HCT116 (cell line): Measurements from ENCODE around the gene MACC1. TPM values are rescaled to one million over a fixed set of nuclear protein-coding genes. Genes with fewer than 3 reads are reported as not detected.

Source experiments
- ATAC-seq: fragments of 200-7000 bp; cut with Tn5 transposase; 2 replicates; pipeline ENCODE4 v1.9.1; 2020; ENCODE audit warnings: mild to moderate bottlenecking, moderate library complexity
- BruUV-seq: library from RNA; stranded (reverse); fragments of 400-500 nt; replicated peaks from 2 replicates; lab custom pipeline; 2021; lab: Mats Ljungman, UMichigan
- CTCF ChIA-PET: fragments of 300-600 bp; sonication (Branson Sonifier 250); formaldehyde crosslinking; loops from one replicate; lab custom pipeline; 2021; ENCODE audit warnings: antibody characterized with exemption; lab: Charles Lee
- POLR2A ChIA-PET: fragments of 300-600, 350-600 bp; sonication (Branson Sonifier 250); formaldehyde crosslinking; loops from one replicate; lab custom pipeline; 2021; ENCODE audit warnings: antibody characterized with exemption; lab: Charles Lee
- RAD21 ChIA-PET, 2 experiments: fragments of 300-600 bp; sonication (Branson Sonifier 250); formaldehyde crosslinking; loops; one replicate each; lab custom pipeline; 2023; ENCODE audit warnings: low total read pairs in 2 of 2; ENCODE audit not compliant: uncharacterized antibody in 2 of 2, unreplicated experiment in 2 of 2, low non-redundant PET in 1 of 2; lab: Charles Lee
- DNase-seq: peaks from one replicate; pipeline ENCODE4 v3.0.0-alpha.2; 2010; ENCODE audit warnings: low read depth, low spot score
- H2AFZ ChIP-seq: fragments of 200-600 bp; shearing (Covaris generic), sonication (generic); 2 replicates; pipeline ENCODE4 v1.6.1; 2017; ENCODE audit warnings: low read depth, mixed run types, mixed read lengths, antibody characterized with exemption, low read length; ENCODE audit not compliant: poor library complexity, severe bottlenecking
- H3K27ac ChIP-seq: 2 replicates; pipeline ENCODE4 v1.5.1; 2012; ENCODE audit warnings: low read depth, low read length
- H3K27me3 ChIP-seq: fragments of 200-600 bp; sonication (generic); 2 replicates; pipeline ENCODE4 v1.6.1; 2016; ENCODE audit warnings: mixed run types, low read length, mixed read lengths; ENCODE audit not compliant: insufficient read depth
- H3K36me3 ChIP-seq, 2 experiments: fragments of 200-500 bp in 1 of 2; fragments of 200-600 bp in 1 of 2; sonication (Bioruptor generic) in 1 of 2; sonication (generic) in 1 of 2; 2 replicates each; pipeline versions ENCODE4 v1.5.1 to v1.6.1; 2014 to 2016; ENCODE audit warnings: low read length in 2 of 2, inconsistent platforms in 1 of 2, mixed read lengths in 1 of 2, mixed run types in 1 of 2; ENCODE audit not compliant: insufficient read depth in 2 of 2, control insufficient read depth in 1 of 2
- H3K4me1 ChIP-seq, 2 experiments: fragments of 200-600 bp in 1 of 2; sonication (generic) in 1 of 2; 2 replicates each; pipeline versions ENCODE4 v1.5.1 to v1.6.1; 2012 to 2017; ENCODE audit warnings: low read length in 2 of 2, inconsistent platforms in 1 of 2, mild to moderate bottlenecking in 1 of 2, mixed read lengths in 1 of 2, mixed run types in 1 of 2, moderate library complexity in 1 of 2; ENCODE audit not compliant: insufficient read depth in 2 of 2, control insufficient read depth in 1 of 2
- H3K4me2 ChIP-seq: fragments of 200-600 bp; sonication (generic); 2 replicates; pipeline ENCODE4 v1.6.1; 2017; ENCODE audit warnings: mixed run types, low read length, mixed read lengths
- H3K4me3 ChIP-seq, 2 experiments: fragments of 200-600 bp in 1 of 2; sonication (generic) in 1 of 2; replicated peaks in 1 of 2; 2 replicates each; pipeline ENCODE4 v1.5.1; 2011 to 2016; ENCODE audit warnings: low read length in 2 of 2, control low read depth in 1 of 2, low read depth in 1 of 2, mild to moderate bottlenecking in 1 of 2, mixed read lengths in 1 of 2, mixed run types in 1 of 2
- H3K79me2 ChIP-seq: fragments of 200-600 bp; sonication (generic); 2 replicates; pipeline ENCODE4 v1.6.1; 2017; ENCODE audit warnings: mild to moderate bottlenecking, mixed run types, low read length, moderate library complexity, mixed read lengths; ENCODE audit not compliant: insufficient read depth
- H3K9ac ChIP-seq: fragments of 200-600 bp; sonication (generic); 2 replicates; pipeline ENCODE4 v1.6.1; 2016; ENCODE audit warnings: low read length, mixed read lengths
- H3K9me2 ChIP-seq: fragments of 200-600 bp; sonication (generic), shearing (Covaris generic); 2 replicates; pipeline ENCODE4 v1.6.1; 2017; ENCODE audit warnings: mixed run types, mild to moderate bottlenecking, moderate library complexity; ENCODE audit not compliant: insufficient read depth
- H3K9me3 ChIP-seq, 2 experiments: fragments of 200-500 bp in 1 of 2; fragments of 200-600 bp in 1 of 2; sonication (Bioruptor generic) in 1 of 2; sonication (generic) in 1 of 2; 2 replicates each; pipeline ENCODE4 v1.6.1; 2014 to 2017; ENCODE audit warnings: low read length in 2 of 2, mixed read lengths in 2 of 2, inconsistent platforms in 1 of 2, low read depth in 1 of 2, mild to moderate bottlenecking in 1 of 2, mixed run types in 1 of 2, moderate library complexity in 1 of 2; ENCODE audit not compliant: control insufficient read depth in 1 of 2, insufficient read depth in 1 of 2
- H4K20me1 ChIP-seq: fragments of 200-600 bp; sonication (generic), shearing (Covaris generic); 2 replicates; pipeline ENCODE4 v1.6.1; 2017; ENCODE audit warnings: mixed run types, mild to moderate bottlenecking, moderate library complexity; ENCODE audit not compliant: insufficient read depth
- ATF3 ChIP-seq: IDR thresholded peaks from 2 replicates; pipeline ENCODE4 v1.6.1; 2012
- CBX3 ChIP-seq: IDR thresholded peaks from 2 replicates; pipeline ENCODE4 v1.6.1; 2012; ENCODE audit warnings: low read depth
- EGR1 ChIP-seq: IDR thresholded peaks from 2 replicates; pipeline ENCODE4 v1.6.1; 2012; ENCODE audit warnings: low read depth
- EZH2phosphoT487 ChIP-seq: fragments of 200-600 bp; IDR thresholded peaks from 2 replicates; pipeline ENCODE4 v1.6.1; 2018; ENCODE audit warnings: antibody characterized with exemption, borderline replicate concordance
- FOSL1 ChIP-seq: IDR thresholded peaks from 2 replicates; pipeline ENCODE4 v1.6.1; 2012; ENCODE audit warnings: low read depth
- JUND ChIP-seq: IDR thresholded peaks from 2 replicates; pipeline ENCODE4 v1.6.1; 2012
- POLR2AphosphoS5 ChIP-seq: IDR thresholded peaks from 2 replicates; pipeline ENCODE4 v1.6.1; 2011; ENCODE audit warnings: mild to moderate bottlenecking, low read depth, low read length, moderate library complexity
- RAD21 ChIP-seq: IDR thresholded peaks from 2 replicates; pipeline ENCODE4 v1.6.1; 2012; ENCODE audit warnings: low read depth, mild to moderate bottlenecking
- REST ChIP-seq: IDR thresholded peaks from 2 replicates; pipeline ENCODE4 v1.6.1; 2012; ENCODE audit warnings: low read depth
- SIN3A ChIP-seq: IDR thresholded peaks from 2 replicates; pipeline ENCODE4 v1.6.1; 2012; ENCODE audit warnings: low read depth
- ZBTB33 ChIP-seq: IDR thresholded peaks from 2 replicates; pipeline ENCODE4 v1.6.1; 2011; ENCODE audit warnings: mild to moderate bottlenecking, low read length, moderate library complexity; ENCODE audit not compliant: insufficient replicate concordance; ENCODE audit errors: extremely low read depth
- ZFX ChIP-seq: fragments of 450-650 bp; IDR thresholded peaks from 2 replicates; pipeline ENCODE4 v1.6.1; 2017
- ZNF274 ChIP-seq: fragments of 200-500 bp; sonication (Bioruptor generic); IDR thresholded peaks from 2 replicates; pipeline ENCODE4 v1.6.1; 2014; ENCODE audit warnings: mild to moderate bottlenecking, low read depth, low read length, inconsistent platforms
- intact Hi-C: fragments of 100-400 bp; cut with micrococcal nuclease; formaldehyde crosslinking; loops from 2 replicates; pipeline ENCODE4 v1.10.0; 2022
- total RNA-seq: library from RNA; stranded (reverse); gene quantifications from one replicate; pipeline ENCODE4 v1.2.1, GENCODE V29; 2021; ENCODE audit not compliant: unreplicated experiment

MACC1 gene
- total RNA-seq, 1 experiment from 2014 or later: 9.8 TPM

- no peak overlapping the region for H3K4me3 ChIP-seq
- no peak overlapping the region for H3K9ac ChIP-seq
- H3K4me1 ChIP-seq: peaks cover 20 to 39% of the 10 kb centered on the region in 2 experiments
- no peaks in the 10 kb centered on the region for H3K27me3 ChIP-seq
- no peak for ATAC-seq
- DNase-seq: no peak
- ChIA-PET POLR2A (no interaction called here), CTCF (interaction anchor here (0.7 to 2.7 kb wide), 4 partner anchors 12 to 449 kb away, joined by 3 to 12 read pairs (median 8); no protein-coding TSS in a partner anchor), RAD21 (no interaction called here)
- H3K27ac ChIP-seq: no peak overlapping the region
- no peak for TF ChIP-seq EGR1
- no peak for TF ChIP-seq RAD21
- TF ChIP-seq CBX3: no peak
- H3K9me3 ChIP-seq: no peaks in the 10 kb centered on the region
- intact Hi-C loops: loop anchor here (5.0 kb wide), 2 partner anchors 130 to 450 kb away; no protein-coding TSS in a partner anchor
- H4K20me1 ChIP-seq: no peaks in the 10 kb centered on the region
- no peaks in the 10 kb centered on the region for H3K9me2 ChIP-seq
- no TSS peak for BruUV-seq
- H3K4me2 ChIP-seq: no peak overlapping the region
- no peaks in the 10 kb centered on the region for H3K36me3 ChIP-seq
- H2AFZ ChIP-seq: no peak overlapping the region
- H3K79me2 ChIP-seq: peaks cover 5% of the 10 kb centered on the region; the same call in 1 of the 2 replicates
These were observed 19.9 kb downstream of the MACC1 start for GRCh38 chr7:20197125-20197748.

GRCh38 chr7:20194343-20194995 lies 22.7 kb downstream of the MACC1 start:
- H3K4me2 ChIP-seq: no peak overlapping the region
- no peak for ATAC-seq
- H3K9me2 ChIP-seq: no peaks in the 10 kb centered on the region
- no peak overlapping the region for H3K27ac ChIP-seq
- no peaks in the 10 kb centered on the region; a peak in 1 of 4 replicates for H3K36me3 ChIP-seq
- H2AFZ ChIP-seq: no peak overlapping the region
- H3K4me3 ChIP-seq: no peak overlapping the region
- H3K79me2 ChIP-seq: peaks cover 5% of the 10 kb centered on the region; the same call in 1 of the 2 replicates
- CTCF ChIA-PET: no interaction called here
- RAD21 ChIA-PET: no interaction called here
- H3K27me3 ChIP-seq: no peaks in the 10 kb centered on the region
- intact Hi-C loops: no loop called here
- H4K20me1 ChIP-seq: no peaks in the 10 kb centered on the region
- no peak overlapping the region for H3K9ac ChIP-seq
- DNase-seq: no peak
- BruUV-seq: no TSS peak
- H3K4me1 ChIP-seq: peaks cover 15 to 17% of the 10 kb centered on the region in 2 experiments
- POLR2A ChIA-PET: no interaction called here
- H3K9me3 ChIP-seq: peaks cover 0 to 4% of the 10 kb centered on the region in 2 experiments; a peak in 1 of 4 replicates
- TF ChIP-seq SIN3A (no peak), FOSL1 (no peak), POLR2AphosphoS5 (no peak), ZNF274 (no peak), ZBTB33 (no peak), JUND (no peak), ATF3 (no peak), REST (no peak), EZH2phosphoT487 (no peak), ZFX (no peak)
